ENCODE data around the gene CAMK1D.

DNA sequence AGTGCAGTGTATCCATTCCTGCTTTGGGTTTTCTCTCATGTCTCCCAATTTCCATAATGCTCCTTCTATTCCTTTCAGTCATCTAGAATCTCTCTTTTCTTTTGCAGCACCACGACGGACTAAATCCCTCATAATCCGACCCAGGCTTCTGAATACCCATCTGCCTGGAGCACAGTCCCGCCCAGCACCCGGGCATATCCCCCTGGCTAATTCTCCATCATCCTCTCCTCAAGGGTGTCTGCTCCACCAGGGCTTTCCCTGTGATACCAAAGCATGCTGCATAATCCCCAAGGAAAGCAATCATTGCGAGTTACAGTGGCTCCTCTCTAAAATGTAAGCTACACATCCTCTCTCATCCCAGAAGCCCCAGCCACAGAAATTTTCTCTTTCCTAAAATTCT, 330.3 kb downstream of the CAMK1D start:
- TF ChIP-seq CTCF (IDR thresholded peaks at IDR 0.05): no peak
- TF ChIP-seq POLR2A (IDR thresholded peaks at IDR 0.05): no peak
- TF ChIP-seq POLR2AphosphoS5 (IDR thresholded peaks at IDR 0.05; ENCODE audit: insufficient read depth in 1 of 2, low read depth in 1 of 2): no peak
